ENCODE data around the gene PTPRD.

GRCh38 chr9:10226996-10227395, 385.8 kb downstream of the PTPRD start:
- TF ChIP-seq EZH2 (IDR thresholded peaks at IDR 0.05) (no peak), POLR2AphosphoS5 (IDR thresholded peaks at IDR 0.05; ENCODE audit: borderline replicate concordance, low read depth, low read length) (no peak), FOXP2 (optimal IDR thresholded peaks at IDR 0.05; ENCODE audit: control extremely low read depth, extremely low read length, insufficient read depth) (no peak)
